ENCODE results near the gene WDSUB1. TPM values are rescaled to one million over a fixed set of nuclear protein-coding genes. Genes with fewer than 3 reads are reported as not detected.

The WDSUB1 gene
- total and polyA plus RNA-seq, 9 of the 15 experiments (the other 6 are each of a cell fraction or from before 2014, with no cell fraction given) = 5.2 to 13.7 (median 9.4) TPM

- no peaks in the 10 kb centered on the region for H4K20me1 ChIP-seq (replicated peaks; ENCODE audit: control insufficient read depth, insufficient read depth, low read length)
- no peaks in the 10 kb centered on the region for H3K9me1 ChIP-seq (ENCODE audit: control insufficient read depth, insufficient read depth, low read length)
- POLR2A ChIA-PET = interaction anchor here (1.5 kb wide), 2 partner anchors 8 to 12 kb away, joined by 3 to 5 read pairs; no protein-coding TSS in a partner anchor
- no peak overlapping the region for H3K9ac ChIP-seq (ENCODE audit: insufficient read depth in 1 of 2, low read depth in 2 of 2, low read length in 2 of 2)
- peaks cover 29% of the 10 kb centered on the region; the same call in 1 of the 3 replicates for H3K36me3 ChIP-seq (ENCODE audit: control insufficient read depth, insufficient read depth, low read length)
- no peak overlapping the region for H2AFZ ChIP-seq (ENCODE audit: low read depth, low read length)
- no peaks in the 10 kb centered on the region for H3K79me2 ChIP-seq (ENCODE audit: control insufficient read depth, insufficient read depth, low read length)
- no peaks in the 10 kb centered on the region for H3K27me3 ChIP-seq (ENCODE audit: control insufficient read depth in 2 of 2, insufficient read depth in 2 of 2, low read length in 2 of 2)
- no peak overlapping the region for H3K27ac ChIP-seq (ENCODE audit: extremely low read depth, low read depth, low read length)
- H3K4me1 ChIP-seq (replicated peaks in 1 of 2; ENCODE audit: control insufficient read depth in 2 of 2, insufficient read depth in 2 of 2, low read length in 2 of 2) = peaks cover 0 to 6% of the 10 kb centered on the region in 2 experiments; a peak in 2 of 5 replicates
- CTCF ChIA-PET (ENCODE audit: low intra/inter-chr PET ratio) = no interaction called here
- TF ChIP-seq PYGO2 (tag; IDR thresholded peaks at IDR 0.05) (no peak), ZNF584 (CRISPR knock-in tag; IDR thresholded peaks at IDR 0.05; ENCODE audit: low read depth) (no peak), KHSRP (IDR thresholded peaks at IDR 0.05) (no peak), BCL6 (CRISPR knock-in tag; IDR thresholded peaks at IDR 0.05) (no peak), ZNF398 (CRISPR knock-in tag; IDR thresholded peaks at IDR 0.05) (no peak), EWSR1 (IDR thresholded peaks at IDR 0.05; ENCODE audit: borderline replicate concordance, low read depth, partially characterized antibody) (no peak), BHLHE40 (IDR thresholded peaks at IDR 0.05; ENCODE audit: low read length) (no peak)
- no peak for DNase-seq (ENCODE audit: extremely low read depth in 1 of 4, low spot score in 3 of 4)
- in situ Hi-C loops (cut with MboI) = no loop called here
- no peak overlapping the region for H3K4me3 ChIP-seq
- BruUV-seq (replicated peaks) = no TSS peak
- H3K9me3 ChIP-seq (replicated peaks; ENCODE audit: control insufficient read depth, insufficient read depth, low read depth, low read length) = no peaks in the 10 kb centered on the region
- no peak overlapping the region for H3K4me2 ChIP-seq (ENCODE audit: insufficient read depth, low read length)
- ATAC-seq = no peak
- 80% methylated on average over 1 of the region's 1 CpG for WGBS (ENCODE audit: insufficient coverage, low coverage, missing lambda C conversion rate)
- FAIRE-seq = no peak
- intact Hi-C loops (cut with micrococcal nuclease) = no loop called here
Measured at GRCh38 chr2:159275111-159275510, 11.4 kb downstream of the WDSUB1 start.

Data from K562 (cell line).